ENCODE measurements around the gene TMEM204.

Gene TMEM204

GRCh38 chr16:1489077-1489476, 44.4 kb upstream of the TMEM204 start:
- H3K4me3 ChIP-seq (ENCODE audit: low read length): no peak overlapping the region
- no peak overlapping the region for H3K27ac ChIP-seq (ENCODE audit: low read depth, low read length)
- peaks cover 14% of the 10 kb centered on the region for H3K79me2 ChIP-seq (ENCODE audit: control insufficient read depth, low read length)
- H3F3A ChIP-seq (ENCODE audit: control insufficient read depth, insufficient read depth): no peaks in the 10 kb centered on the region
- H3K4me2 ChIP-seq (ENCODE audit: low read length): no peak overlapping the region
- peaks cover 4% of the 10 kb centered on the region for H3K27me3 ChIP-seq (ENCODE audit: control insufficient read depth, low read length)
- no peaks in the 10 kb centered on the region for H4K20me1 ChIP-seq (ENCODE audit: control insufficient read depth, insufficient read depth, low read depth, low read length)
- H3K9me2 ChIP-seq (replicated peaks; ENCODE audit: control insufficient read depth, low read length): no peaks in the 10 kb centered on the region
- H3K4me1 ChIP-seq (ENCODE audit: control insufficient read depth, low read length): peaks cover 11% of the 10 kb centered on the region
- TF ChIP-seq, protein P1, sequence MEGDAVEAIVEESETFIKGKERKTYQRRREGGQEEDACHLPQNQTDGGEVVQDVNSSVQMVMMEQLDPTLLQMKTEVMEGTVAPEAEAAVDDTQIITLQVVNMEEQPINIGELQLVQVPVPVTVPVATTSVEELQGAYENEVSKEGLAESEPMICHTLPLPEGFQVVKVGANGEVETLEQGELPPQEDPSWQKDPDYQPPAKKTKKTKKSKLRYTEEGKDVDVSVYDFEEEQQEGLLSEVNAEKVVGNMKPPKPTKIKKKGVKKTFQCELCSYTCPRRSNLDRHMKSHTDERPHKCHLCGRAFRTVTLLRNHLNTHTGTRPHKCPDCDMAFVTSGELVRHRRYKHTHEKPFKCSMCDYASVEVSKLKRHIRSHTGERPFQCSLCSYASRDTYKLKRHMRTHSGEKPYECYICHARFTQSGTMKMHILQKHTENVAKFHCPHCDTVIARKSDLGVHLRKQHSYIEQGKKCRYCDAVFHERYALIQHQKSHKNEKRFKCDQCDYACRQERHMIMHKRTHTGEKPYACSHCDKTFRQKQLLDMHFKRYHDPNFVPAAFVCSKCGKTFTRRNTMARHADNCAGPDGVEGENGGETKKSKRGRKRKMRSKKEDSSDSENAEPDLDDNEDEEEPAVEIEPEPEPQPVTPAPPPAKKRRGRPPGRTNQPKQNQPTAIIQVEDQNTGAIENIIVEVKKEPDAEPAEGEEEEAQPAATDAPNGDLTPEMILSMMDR (IDR thresholded peaks at IDR 0.05; ENCODE audit: low read depth, low read length, poor library complexity, severe bottlenecking): no peak
- no peak for TF ChIP-seq EZH2phosphoT487 (IDR thresholded peaks at IDR 0.05; ENCODE audit: borderline replicate concordance, low read length)
- no peaks in the 10 kb centered on the region for H3K9me3 ChIP-seq (ENCODE audit: control insufficient read depth, insufficient read depth, low read length)
- peaks cover 1% of the 10 kb centered on the region for H3K36me3 ChIP-seq (ENCODE audit: control insufficient read depth, low read length)

- H3K79me2 ChIP-seq (ENCODE audit: control insufficient read depth, low read length): peaks cover 36% of the 10 kb centered on the region
- H3K4me1 ChIP-seq (ENCODE audit: control insufficient read depth, low read length): peaks cover 21% of the 10 kb centered on the region
- no peaks in the 10 kb centered on the region for H4K20me1 ChIP-seq (ENCODE audit: control insufficient read depth, insufficient read depth, low read depth, low read length)
- peaks cover 23% of the 10 kb centered on the region for H3K36me3 ChIP-seq (ENCODE audit: control insufficient read depth, low read length)
- H3K9me3 ChIP-seq (ENCODE audit: control insufficient read depth, insufficient read depth, low read length): no peaks in the 10 kb centered on the region
- H3K4me2 ChIP-seq (ENCODE audit: low read length): no peak overlapping the region
- H3F3A ChIP-seq (ENCODE audit: control insufficient read depth, insufficient read depth): no peaks in the 10 kb centered on the region
- no peaks in the 10 kb centered on the region for H3K9me2 ChIP-seq (replicated peaks; ENCODE audit: control insufficient read depth, low read length)
- H3K27me3 ChIP-seq (ENCODE audit: control insufficient read depth, low read length): no peaks in the 10 kb centered on the region
- H3K27ac ChIP-seq (ENCODE audit: low read depth, low read length): no peak overlapping the region
- TF ChIP-seq, protein P1 (IDR thresholded peaks at IDR 0.05; ENCODE audit: low read depth, low read length, poor library complexity, severe bottlenecking): no peak
- TF ChIP-seq EZH2phosphoT487 (IDR thresholded peaks at IDR 0.05; ENCODE audit: borderline replicate concordance, low read length): no peak
- no peak overlapping the region for H3K4me3 ChIP-seq (ENCODE audit: low read length)
Measured at GRCh38 chr16:1491327-1491726, 42.1 kb upstream of the TMEM204 start.

DNA sequence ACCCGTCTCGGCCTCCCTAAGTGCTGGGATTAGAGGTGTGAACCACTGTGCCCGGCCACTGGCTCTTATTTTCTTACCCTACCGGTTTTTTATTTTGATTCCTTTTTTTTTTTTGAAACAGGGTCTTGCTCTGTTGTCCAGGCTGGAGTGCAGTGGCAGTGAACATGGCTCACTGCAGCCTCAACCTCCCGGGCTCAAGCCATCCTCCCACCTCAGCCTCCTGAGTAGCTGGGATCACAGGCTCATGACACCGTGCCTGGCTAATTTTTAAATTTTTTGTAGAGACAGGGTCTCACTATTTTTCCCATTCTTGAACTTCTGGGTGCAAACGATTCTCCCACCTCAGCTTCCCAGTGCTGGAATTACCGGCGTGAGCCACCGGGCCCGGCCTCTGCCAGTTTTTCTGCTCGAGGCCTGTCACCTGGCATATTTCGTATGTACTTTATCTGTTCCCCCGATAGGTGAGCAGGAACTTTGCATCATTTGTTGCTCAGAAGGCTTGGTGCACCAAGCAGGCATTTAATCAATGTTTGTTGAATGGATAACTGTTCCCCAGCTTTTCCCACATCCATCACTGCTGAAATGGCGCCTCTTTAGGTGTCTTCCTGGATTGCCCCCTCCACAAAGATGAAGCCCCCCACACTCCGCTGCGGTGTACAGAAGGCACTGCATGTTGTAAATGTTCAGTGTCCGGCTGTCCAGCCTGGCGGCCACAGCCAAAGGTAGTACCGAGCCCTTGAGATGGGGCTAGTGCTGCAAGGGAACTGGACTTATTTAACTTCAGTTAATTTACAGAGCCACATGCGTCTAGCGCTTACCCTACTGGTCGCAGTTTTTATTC, 41.2 kb upstream of the TMEM204 start:
- H3K4me3 ChIP-seq (ENCODE audit: low read length): peak overlapping the region; percentile 86
- peaks cover 33% of the 10 kb centered on the region for H3K36me3 ChIP-seq (ENCODE audit: control insufficient read depth, low read length)
- no peaks in the 10 kb centered on the region for H3K9me2 ChIP-seq (replicated peaks; ENCODE audit: control insufficient read depth, low read length)
- peak overlapping the region; percentile 28 for H3K27ac ChIP-seq (ENCODE audit: low read depth, low read length)
- no peaks in the 10 kb centered on the region for H3K27me3 ChIP-seq (ENCODE audit: control insufficient read depth, low read length)
- H3K9me3 ChIP-seq (ENCODE audit: control insufficient read depth, insufficient read depth, low read length): no peaks in the 10 kb centered on the region
- TF ChIP-seq, protein P1 (IDR thresholded peaks at IDR 0.05; ENCODE audit: low read depth, low read length, poor library complexity, severe bottlenecking): no peak
- TF ChIP-seq EZH2phosphoT487 (IDR thresholded peaks at IDR 0.05; ENCODE audit: borderline replicate concordance, low read length): no peak
- no peaks in the 10 kb centered on the region for H3F3A ChIP-seq (ENCODE audit: control insufficient read depth, insufficient read depth)
- peaks cover 21% of the 10 kb centered on the region for H3K4me1 ChIP-seq (ENCODE audit: control insufficient read depth, low read length)
- H3K79me2 ChIP-seq (ENCODE audit: control insufficient read depth, low read length): peaks cover 45% of the 10 kb centered on the region
- no peaks in the 10 kb centered on the region for H4K20me1 ChIP-seq (ENCODE audit: control insufficient read depth, insufficient read depth, low read depth, low read length)
- H3K4me2 ChIP-seq (ENCODE audit: low read length): peak overlapping the region; percentile 68
